Stimulated activated naive CD4-positive, alpha-beta T cell treated with Interleukin-2 at 50 U/mL for 16 hours (primary cell): Measurements from ENCODE around the gene MAML2.

ENCODE experiments used
- DNase-seq: peaks from one replicate; lab custom pipeline; 2025; lab: John Stamatoyannopoulos, UW

MAML2 gene

DNA sequence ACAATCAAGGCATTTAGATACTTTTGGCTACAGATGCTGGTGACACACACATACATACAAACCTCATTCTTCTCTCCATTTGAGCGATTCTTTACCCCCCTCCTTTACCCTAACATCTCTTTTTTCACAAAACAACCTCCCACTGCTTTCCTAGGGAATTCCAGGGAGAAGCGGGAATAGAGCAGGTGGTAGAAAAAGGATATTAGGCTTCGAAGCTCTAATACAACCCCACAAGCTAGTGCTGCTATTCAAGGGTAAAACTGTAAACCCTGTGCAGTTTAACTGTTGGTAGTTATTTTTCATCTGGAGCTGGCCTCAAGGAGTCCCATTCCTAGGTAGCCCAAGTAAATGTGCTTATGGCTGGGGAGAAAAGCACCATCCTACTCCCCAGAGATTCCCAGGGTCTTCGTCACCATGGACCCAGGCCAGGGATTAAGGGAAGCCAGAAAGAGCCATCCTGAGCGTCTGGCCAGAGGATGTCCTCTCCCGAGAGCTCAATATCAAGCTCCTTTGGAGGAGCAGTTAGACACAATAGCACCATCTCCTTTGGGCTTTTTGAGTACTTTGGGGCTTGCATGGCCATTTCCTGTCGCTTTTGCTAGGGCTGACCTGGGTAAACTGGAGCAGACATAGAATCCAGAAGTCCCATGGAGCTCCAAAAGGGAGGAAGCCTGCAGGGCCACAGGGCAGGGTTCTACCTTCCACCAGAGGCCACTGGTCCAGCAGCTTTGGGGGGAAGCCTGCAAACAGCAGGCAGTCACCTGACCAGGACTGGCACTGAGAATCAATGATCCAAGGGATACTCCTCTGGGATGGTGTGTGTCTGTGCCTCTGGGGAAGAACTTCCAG lies 3.1 kb downstream of the MAML2 start:
- no peak for DNase-seq

DNA sequence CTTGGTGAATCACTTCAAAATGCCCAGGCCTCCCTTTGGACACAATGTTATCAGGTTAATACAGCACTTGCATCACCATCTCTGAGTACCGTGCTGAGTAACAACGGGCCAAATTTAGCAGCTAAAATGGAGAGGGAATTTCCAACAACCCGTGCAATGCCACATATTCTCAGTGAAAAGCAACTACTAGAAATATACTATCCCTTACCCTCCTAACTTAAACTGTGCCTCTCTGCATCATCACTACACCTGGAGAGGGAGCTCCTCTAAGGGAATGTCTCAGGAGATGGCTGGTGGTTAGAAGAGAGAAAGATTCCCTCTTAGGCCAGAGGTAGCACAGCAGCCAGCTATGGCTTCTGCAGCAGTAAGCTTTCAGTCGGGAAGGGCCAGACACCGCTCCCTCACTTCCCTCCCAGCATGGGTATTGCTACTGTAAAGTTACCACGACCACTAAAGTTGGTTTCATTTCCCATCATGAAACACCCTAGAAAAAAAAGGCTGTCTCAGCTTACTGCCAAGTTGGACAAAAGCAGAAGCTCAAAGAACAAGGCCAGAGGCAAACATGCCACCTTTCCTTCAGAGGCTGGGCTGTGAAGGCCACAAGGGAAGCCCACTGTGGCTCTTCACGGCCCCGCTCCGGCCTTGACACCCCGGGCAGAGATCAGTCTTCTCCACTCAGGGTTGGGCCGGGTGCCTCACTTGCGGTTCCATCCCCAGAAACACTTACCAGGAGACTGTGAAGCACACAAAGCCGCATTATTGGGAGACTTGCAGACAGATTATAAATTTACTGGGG lies 3.9 kb downstream of the MAML2 start:
- DNase-seq, result peak; percentile 7

DNA sequence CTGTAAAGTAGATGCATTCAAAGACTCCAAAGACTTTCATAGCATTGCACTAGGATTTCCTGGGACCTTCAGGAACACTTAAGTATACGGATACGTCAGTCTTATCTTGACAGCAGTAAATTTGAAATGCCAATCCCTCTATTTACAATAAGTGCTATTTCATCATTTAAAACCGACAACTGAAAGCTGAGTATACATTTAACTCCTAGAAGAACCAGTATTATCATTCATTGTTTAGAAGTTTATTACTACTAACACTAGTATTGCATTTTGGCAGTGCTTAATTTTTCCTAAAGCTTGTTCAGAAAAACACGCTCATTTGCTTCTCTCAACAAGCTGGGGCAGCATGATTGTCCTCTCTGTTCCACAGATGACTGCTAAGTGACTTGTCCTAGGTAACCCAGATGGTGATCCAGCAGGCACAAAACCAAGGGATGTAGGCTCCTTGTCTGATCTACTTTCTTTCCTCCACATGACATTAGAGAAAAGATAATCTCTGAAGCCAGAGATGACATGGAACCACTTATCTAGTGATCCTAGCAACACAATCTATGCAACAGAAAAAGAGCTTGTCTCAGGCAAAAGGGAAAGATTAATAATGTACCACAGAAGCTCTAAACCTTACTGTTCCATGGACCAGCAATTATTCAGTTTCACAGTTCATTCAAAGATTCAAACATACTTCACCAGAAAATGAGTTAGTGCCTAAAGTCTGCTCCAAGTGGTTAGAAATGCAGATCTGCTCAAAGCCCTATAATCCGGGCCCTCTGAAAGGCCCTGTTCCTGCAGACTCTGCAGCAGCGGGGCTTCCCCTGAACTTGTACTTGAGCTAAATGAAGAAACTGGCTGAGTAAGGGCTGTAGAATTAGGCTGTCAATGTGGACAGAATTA lies 5.2 kb downstream of the MAML2 start:
- peak; percentile 19 for DNase-seq

DNA sequence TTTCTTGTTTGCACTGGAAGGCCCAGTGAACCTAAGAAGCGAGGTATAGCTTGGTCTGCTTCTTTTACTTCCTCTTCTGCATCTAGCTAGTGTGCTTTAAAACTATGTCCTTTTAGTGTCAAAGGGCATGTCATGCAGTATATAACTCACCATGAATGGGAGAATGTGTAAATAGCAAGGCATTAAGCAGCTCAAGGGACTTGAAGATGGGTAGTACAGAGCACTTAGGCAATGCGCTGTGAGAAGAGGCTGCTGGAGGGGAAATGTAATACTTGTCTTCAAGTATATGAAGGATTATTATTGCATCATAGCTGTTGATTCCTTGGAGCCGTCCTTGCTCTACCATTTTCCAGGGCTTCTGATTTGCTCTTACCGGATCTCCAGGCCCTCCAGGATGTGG lies 7.6 kb downstream of the MAML2 start:
- DNase-seq, result no peak

DNA sequence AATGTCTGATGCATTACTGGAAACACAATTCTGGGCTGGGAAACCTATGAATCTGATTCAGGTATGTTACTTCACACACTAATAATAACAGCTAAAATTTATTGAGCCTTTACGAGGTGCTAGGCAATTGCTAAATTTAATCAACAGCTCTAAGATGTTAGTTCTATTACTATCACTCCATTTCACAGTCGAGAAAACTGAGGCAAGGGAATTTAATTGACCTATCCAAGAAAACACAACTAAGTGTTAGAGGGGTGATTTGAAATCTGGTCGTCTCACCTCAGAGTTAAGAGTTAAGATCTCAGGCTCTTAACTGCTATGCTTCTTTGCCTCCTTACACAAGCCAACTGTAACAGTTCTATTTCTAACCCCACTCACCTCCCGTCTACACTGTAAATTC lies 8.8 kb downstream of the MAML2 start:
- DNase-seq, result no peak

DNA sequence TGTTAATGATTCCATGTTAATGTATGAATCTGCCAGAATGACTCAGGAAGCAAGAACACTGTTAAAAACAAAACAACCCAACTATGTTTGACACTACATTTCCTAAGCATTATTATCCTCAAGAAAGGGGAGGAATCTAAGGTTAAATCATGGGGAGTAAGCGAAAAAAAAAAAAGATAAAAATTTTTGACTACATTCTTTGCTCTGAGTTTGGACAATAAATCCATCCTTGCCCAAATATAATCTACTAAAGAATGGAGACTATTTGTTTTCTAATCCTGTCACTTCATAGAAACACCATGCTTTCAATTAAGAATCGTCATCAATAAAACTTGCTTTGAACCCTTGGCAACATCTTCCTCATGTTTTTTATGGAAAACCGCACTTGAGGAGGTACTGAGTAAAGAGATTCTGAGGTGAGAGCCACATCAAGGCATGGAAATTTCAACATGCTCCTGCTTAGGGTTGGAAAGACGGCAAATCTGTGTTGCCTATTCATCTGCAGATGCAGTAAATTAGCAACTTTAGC lies 9.7 kb downstream of the MAML2 start:
- no peak for DNase-seq

DNA sequence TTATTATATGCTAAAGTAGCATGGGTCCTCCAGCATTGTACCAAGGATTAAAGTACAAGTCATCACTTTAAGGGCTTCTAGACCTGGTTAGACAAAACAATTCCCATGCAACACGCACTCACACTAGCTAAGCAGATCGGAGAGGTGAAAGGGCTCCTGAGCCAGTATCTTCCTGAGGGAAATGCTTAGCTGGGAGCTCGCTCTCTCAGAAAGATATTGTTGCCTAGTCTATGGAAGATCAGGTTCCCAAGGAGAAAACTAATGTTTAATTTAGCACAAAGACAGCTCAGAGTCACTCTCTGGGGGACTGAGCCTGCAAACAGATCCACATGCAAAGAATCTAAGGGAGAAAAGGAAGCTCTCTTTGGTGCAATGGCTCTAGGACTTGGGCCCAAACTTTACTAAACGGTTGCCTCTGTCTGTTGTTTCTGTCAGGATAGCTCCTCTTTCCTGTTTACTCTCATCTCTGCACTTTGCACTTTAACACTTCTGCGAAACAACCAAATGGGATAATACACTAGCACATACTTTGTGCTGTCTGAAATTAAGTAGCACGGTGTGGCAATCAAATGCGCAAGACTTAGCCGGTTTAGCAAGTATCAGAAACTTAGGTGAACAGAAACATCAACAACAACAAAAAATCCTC lies 10.7 kb downstream of the MAML2 start:
- DNase-seq, result no peak

DNA sequence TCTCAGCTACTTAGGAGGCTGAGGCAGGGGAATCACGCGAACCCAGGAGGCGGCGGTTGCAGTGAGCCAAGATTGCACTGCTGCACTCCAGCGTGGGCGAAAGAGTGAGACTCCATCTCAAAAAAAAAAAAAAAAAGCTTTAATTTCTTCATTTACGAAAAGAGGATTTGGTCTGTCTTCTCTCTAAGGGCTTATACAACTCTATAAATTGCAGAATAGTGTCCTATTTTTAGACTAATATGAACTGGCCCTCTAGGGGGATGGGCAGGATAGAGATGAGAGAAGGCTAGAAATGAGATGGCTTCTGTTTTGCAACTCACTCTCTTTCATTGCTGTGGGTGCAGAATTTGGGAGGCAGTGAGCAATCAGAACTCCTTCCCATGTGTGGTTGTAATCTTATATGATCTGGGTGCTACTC lies 11.3 kb downstream of the MAML2 start:
- no peak for DNase-seq

DNA sequence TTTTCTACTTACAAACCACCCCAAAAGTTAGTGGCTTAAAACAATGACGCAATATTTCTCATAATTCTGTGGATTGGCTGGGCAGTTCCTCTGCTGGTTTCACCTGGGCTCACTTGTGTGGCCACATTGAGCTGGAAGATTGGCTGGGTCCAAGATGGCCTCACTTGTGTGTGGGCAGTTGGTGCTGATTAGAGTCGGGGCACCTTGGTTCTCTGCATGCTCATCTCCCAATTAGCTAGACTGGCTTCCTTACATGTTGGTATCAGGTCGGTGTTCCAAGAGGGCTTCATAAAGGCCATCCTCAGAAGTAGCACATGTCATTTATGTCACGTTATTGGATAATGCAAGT lies 12.5 kb downstream of the MAML2 start:
- DNase-seq, result no peak

DNA sequence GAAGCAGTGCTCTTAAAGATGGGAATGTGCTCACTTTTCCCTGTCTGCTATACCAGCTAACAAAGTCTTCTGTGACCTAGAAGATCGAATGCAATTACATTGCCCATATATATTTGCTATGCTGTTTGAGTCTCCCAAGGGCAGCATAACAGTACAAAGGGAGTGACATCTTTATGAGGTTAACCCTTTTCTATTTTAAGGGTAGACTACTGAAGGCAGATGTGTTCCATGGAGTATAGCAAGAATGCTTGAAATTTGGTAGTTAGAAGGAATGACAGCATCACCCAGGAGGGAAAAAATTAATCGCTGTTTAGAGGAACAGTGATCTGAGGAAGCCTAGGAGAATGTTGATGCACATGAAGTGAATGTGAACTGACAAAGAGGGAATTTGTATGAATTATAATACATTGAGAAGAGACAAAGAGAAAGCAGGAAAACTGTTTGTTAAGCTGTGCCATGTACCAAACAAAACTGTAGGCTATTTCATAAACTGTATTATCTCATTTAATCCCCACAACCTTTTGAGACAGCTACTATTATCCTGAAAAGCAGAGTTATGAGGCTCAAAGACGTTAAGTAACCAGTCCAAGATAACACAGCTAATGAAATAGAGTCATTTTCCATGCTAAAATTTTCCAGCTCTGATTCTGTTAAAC lies 13.0 kb downstream of the MAML2 start:
- DNase-seq, result no peak

DNA sequence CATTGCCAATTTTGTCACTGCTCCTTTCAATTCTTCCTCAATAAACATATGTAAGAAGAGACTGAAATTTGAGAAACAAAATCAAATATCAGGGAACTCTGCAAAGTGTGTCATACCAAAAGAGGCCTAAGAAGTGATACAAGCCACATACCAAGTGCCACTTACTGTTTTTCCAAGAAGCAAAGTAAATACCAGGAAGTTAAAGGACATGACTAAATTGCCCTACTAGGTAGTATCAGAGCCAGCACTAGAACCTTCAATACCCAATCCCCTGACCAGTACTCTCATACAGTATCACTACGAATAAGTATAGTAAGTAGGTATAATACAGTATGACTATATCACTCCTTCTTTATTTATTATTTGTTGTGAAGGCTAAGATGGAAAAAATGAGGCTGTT lies 13.6 kb downstream of the MAML2 start:
- no peak for DNase-seq

DNA sequence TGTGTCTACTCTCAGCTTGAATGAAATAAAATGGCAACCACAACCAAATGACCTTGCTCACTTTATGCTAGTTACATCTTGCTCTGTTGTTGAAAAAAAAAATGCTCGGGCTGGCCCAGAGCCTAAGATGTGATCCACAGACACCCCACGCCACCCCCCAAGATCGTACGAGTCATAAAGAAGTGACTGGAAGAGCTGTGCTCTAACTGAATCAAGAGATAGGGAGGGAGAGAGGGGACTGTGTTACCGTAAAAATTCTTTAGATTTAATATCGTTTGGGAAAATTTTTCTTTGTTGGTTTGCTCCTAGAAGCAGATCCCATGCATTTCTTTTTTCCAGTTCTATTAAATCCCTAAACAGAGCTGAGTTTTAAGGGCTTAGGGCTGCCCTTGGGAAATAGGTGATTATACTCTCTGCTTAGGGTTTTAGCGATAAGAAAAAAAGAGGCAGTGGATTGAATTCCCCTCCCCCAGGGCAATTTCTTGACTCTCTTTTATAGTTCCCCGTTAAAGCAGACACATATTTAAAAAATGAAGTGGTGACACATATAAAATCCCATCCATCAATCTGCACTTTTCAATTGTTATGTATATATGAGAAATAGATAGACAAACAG lies 14.5 kb downstream of the MAML2 start:
- no peak for DNase-seq

DNA sequence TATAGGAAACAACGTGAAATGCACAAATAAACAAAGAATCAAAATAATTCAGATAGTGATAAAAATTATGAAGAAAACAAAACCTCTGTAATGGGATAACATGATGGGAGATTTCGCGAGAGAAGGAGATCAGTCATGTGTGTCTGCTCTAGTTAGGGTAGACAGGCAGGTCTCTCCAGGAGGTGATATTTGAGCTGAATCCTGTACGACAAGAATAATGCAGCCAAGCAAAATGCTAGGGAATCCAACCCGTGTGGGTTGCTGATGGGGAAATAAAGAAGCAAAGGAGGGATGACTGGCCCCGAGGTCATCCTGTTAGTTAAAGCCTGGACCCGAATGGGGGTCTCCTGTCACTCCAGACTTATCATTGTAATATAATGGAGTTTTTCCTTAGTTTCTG lies 16.0 kb downstream of the MAML2 start:
- no peak for DNase-seq

DNA sequence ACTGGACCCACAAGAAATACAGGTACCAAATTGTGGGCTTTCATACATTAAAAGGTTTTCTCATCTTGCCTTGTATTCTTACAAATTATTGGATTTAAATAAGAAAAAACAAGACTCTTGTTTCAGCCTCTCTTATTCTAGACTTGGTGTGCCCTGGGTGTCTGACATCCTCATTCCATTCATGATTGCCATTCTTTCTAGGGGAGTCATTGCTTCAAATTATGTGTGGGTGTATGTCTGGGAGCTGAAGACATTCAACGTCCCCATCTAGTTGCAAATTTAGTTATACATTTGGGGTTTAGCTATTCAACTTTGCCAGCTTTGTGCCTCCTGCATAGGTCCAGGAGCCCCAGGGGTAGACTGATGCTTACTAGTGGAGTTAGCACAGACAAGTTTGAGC lies 18.1 kb downstream of the MAML2 start:
- no peak for DNase-seq

DNA sequence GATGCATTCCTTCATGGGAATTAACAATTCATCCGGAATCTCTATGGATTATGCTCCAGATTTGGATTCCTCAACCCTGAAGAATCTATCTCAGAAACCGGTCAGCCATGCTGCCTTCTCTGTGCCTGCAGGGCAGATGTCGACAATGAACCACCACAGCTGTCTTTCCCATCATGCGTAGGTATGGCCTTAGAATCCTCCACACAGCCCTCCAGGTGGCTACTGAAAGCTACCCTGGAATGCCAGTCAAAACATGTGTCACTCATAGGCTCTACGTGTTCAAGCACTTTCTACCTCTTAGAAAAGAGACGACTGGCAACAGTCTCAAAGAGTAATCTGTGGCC lies 19.4 kb downstream of the MAML2 start:
- no peak for DNase-seq

DNA sequence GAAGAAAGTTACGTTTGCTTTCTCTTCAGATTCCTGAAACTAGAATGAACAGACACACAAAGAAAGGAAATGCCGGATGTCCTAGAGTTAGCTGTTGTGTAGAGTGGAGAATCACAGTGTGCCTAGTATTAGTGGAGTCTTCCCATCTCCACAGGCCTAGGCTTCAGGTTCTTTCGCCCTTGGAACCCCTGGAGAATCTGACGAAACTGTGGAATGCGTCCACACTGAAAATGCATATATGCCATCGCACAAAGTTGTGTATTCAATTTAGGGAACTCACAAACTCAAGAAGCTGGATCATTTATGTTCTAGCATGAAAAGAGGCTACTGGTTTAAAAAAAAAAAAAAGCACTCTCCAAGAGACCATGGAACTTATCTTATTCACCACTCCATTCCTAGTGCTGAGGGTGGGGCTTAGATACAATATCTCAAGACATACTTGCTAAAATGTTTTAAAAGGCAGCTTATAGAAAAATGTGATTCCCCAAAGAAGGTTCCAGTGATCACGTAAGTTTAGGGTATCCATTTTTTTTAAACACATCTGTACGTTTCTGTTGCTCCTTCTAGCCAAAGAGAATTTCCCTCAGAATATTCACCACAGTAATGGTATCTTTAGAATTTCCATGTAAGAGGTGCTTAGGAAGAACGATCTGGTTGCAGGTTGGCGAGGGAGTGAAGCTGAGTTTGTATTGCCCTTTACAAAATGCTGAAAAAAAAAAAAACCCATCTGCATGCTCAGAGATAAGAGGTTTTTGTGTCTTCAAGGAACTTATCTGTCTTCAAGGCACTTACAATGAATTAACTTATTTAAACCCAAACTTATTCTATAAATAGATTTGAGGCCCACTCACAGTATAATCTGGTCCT lies 20.0 kb downstream of the MAML2 start:
- DNase-seq, result no peak

DNA sequence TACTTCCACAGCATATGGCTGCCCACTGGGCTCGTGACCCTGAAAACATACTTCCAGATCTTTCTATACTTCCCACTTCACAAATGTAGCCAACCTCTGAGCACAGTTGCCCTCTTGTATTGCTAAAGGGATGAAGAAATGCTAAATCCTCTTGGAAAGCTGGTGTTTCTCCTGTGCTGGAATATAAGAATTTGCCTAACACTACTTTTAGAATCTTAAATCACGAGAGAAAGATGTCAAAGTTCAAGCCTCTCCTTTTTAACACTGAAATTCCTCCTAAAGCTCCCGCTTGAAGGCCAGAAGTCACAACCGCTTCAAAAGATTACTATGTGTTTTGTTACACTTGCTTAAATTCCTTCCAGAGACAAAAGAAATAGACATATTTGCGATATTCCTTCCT lies 21.9 kb downstream of the MAML2 start:
- no peak for DNase-seq

DNA sequence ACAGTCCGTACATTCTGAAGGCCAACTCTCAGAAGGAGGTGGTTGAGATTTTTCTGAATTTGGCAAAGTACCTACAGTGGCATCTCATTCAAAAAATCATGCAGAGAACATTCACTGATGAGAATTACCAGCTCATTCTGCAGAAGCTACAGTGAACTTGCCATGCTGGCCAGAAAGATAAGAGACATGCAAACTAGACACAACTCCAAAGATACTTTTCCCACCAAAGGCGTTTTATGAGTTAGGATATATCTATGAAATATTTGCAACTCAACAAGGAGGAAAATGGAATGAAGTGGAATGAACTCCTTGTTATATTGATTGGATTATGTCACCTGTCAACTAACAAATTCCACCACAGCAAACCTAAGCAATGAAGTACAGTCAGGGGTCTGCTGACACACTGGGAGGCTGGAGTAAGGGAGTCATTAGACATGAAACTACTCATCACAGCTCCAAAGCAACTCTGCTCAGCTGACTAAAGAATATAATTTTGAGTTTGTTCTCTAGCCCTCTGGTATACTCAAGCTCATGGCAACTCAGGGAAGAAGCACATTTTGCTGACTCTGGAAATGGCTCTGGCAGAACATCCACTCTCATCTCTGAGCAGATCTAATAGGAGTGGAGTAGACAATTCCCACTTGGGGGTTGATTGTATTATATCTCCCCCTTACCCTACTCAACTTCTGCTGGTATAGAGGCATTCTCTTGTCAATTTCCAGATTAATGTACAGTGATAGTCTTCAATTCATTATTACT lies 22.9 kb downstream of the MAML2 start:
- DNase-seq, result no peak

DNA sequence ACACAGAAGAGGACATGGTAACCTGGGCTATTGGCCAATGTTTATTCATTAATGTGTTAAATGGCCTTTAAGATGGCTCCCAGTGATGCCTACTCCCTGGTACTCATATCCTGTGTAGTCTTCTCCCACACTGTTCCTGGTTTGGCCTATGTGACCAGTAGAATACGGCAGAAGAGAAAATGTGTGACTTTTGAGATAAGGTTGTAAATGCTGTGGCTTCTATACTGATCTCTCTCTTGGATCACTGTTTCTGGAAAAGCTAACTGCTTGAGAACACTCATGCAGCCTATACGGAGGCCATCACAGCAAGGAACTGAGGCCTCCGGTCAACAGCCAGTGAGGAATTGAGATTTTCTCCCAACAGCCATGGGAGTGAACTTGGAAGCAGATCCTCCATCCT lies 24.1 kb downstream of the MAML2 start:
- no peak for DNase-seq
